DOHH2 (cell line): ENCODE data around the gene MMEL1.

Experiments used
- CTCF ChIP-seq: fragments of 200-600 bp; sonication (generic); IDR thresholded peaks from one replicate; pipeline ENCODE4 v1.5.1; 2014; ENCODE audit warnings: antibody characterized with exemption, mild to moderate bottlenecking, low read depth, low read length; ENCODE audit not compliant: poor library complexity, severe bottlenecking
- EZH2phosphoT487 ChIP-seq: fragments of 200-600 bp; sonication (generic); IDR thresholded peaks from 2 replicates; pipeline ENCODE4 v1.6.1; 2017; ENCODE audit warnings: borderline replicate concordance, mild to moderate bottlenecking, antibody characterized with exemption, low read length, moderate library complexity, mixed read lengths

- TF ChIP-seq CTCF (no peak), EZH2phosphoT487 (no peak)
These were observed 42.3 kb downstream of the MMEL1 start for GRCh38 chr1:2590233-2591141.
